Adipocyte (in vitro differentiated cells): ENCODE results near the gene LRRN2.
"Not testable (repeated sequence)": the region's sequence is repeated elsewhere in the genome, so short reads cannot be mapped to it uniquely, and the experiment has no call there.

Source experiments
- DNase-seq: peaks from one replicate; pipeline ENCODE4 v3.0.0-alpha.2; 2015; ENCODE audit warnings: low read depth
- H3K27me3 ChIP-seq: replicated peaks from 2 replicates; pipeline ENCODE4 v1.7.0; 2013; ENCODE audit warnings: mild to moderate bottlenecking, low read length, moderate library complexity; ENCODE audit not compliant: control insufficient read depth, insufficient read depth
- H3K36me3 ChIP-seq: 2 replicates; pipeline ENCODE4 v1.7.0; 2013; ENCODE audit warnings: low read length, mild to moderate bottlenecking, moderate library complexity; ENCODE audit not compliant: control insufficient read depth, insufficient read depth, severe bottlenecking
- H3K4me1 ChIP-seq: 2 replicates; pipeline ENCODE4 v1.7.0; 2013; ENCODE audit warnings: mild to moderate bottlenecking, low read length, moderate library complexity; ENCODE audit not compliant: control insufficient read depth, insufficient read depth
- H3K4me3 ChIP-seq: 2 replicates; pipeline ENCODE4 v1.7.0; 2013; ENCODE audit warnings: mild to moderate bottlenecking, low read length, moderate library complexity
- H3K9ac ChIP-seq: 2 replicates; pipeline ENCODE4 v1.7.0; 2013; ENCODE audit warnings: mild to moderate bottlenecking, low read length, moderate library complexity
- H3K9me3 ChIP-seq: 2 replicates; pipeline ENCODE4 v1.7.0; 2013; ENCODE audit warnings: mild to moderate bottlenecking, low read length, moderate library complexity; ENCODE audit not compliant: control insufficient read depth

Gene LRRN2

DNA sequence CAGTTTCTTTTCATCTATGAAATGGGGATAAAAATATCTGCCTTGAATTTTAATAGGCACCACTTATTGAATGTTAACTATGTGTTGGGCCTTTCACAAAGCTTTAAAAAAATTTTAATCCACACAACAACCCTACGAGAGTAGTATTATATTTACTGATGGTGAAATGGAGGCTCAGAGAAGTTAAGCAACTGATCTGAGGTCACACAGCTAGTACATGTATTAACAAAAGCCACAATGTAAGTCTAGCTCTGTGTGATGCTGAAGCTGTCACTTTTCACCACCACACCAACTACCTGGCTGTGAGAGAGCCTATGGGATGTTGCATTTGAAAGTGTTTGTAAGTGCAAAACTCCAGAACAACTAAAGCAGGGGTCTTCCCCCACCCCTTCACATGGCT is 44.1 kb downstream of the LRRN2 start:
- no peaks in the 10 kb centered on the region for H3K36me3 ChIP-seq
- H3K27me3 ChIP-seq, result peaks cover 38% of the 10 kb centered on the region
- no peak overlapping the region for H3K4me3 ChIP-seq
- DNase-seq, result no peak
- no peak overlapping the region for H3K9ac ChIP-seq
- H3K4me1 ChIP-seq, result peaks cover 19% of the 10 kb centered on the region
- no peaks in the 10 kb centered on the region for H3K9me3 ChIP-seq

DNA sequence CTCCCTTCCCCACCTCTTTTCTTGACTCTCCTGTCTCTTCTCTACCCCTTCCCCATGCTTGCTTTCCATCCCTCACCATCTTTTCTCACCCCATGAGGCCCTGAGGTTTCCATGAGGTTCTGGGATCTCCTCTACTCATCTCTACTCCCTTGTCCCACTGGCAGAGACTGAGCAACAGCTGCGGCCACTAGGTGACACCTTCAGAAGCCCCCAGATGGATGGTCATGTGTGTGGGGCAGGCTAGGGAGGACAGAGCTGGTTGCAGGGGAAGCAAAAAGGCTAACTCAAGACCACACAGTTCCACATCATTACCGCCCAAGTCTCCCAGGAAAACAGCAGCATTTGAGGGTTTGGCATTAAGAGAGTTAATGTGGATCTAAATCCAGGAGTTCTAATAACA is 45.0 kb downstream of the LRRN2 start:
- H3K9me3 ChIP-seq, result no peaks in the 10 kb centered on the region
- peaks cover 17% of the 10 kb centered on the region for H3K4me1 ChIP-seq
- no peaks in the 10 kb centered on the region for H3K36me3 ChIP-seq
- no peak for DNase-seq
- peaks cover 34% of the 10 kb centered on the region for H3K27me3 ChIP-seq
- H3K9ac ChIP-seq, result no peak overlapping the region
- H3K4me3 ChIP-seq, result no peak overlapping the region

DNA sequence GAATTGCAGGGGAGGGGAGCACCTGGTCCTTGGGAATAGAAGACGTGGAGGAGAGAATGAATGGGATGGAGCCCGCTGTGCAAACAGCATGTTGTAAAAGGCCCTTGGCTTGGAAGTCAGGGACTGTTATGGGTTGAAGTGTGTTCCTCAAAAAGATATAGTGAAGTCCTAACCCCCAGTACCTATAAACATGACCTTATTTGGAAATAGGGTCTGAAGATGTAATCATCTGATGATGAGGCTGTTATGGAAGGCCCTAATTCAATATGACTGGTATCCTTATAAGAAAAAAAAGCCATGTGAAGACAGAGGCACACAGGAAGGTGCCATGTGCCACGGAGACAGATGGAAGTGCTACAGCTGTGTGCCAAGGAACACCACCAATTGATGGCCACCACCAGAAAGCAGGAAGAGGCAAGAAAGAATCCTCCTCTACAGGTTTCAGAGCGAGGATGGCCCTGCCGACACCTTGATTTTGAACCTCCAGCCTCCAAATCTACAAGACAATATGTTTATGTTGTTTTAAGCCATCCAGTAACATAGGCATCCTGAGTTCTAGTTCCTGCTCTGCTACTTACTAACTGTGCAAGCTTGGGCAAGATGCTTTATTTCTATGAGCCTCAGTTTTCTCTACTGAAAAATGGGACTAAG is 51.2 kb downstream of the LRRN2 start:
- H3K4me1 ChIP-seq, result peaks cover 17% of the 10 kb centered on the region
- no peaks in the 10 kb centered on the region for H3K36me3 ChIP-seq
- peaks cover 3% of the 10 kb centered on the region for H3K9me3 ChIP-seq
- H3K27me3 ChIP-seq, result peaks cover 43% of the 10 kb centered on the region
- no peak overlapping the region for H3K4me3 ChIP-seq
- no peak for DNase-seq
- H3K9ac ChIP-seq, result no peak overlapping the region

DNA sequence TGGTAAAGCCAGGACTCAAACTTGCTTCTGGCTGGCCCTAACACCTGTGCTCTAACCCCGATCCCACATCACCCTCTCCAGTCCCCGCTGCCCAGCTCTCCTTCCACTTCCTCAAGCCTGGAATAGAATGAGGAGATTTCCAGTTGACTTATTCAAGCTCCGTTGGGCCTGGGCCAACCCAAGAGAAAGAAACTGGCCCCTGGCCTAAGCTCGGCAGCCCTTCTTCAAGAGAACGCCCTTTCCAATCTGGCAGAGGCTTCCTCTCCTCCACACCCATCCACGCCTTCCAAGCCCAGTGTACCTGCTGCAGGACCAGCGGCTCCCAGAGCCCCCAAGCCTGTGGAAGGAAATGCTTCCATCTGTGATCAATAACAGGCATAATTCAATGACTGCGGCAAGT is 51.9 kb downstream of the LRRN2 start:
- Histone ChIP-seq H3K4me1 (peaks cover 15% of the 10 kb centered on the region), H3K4me3 (no peak overlapping the region), H3K9me3 (peaks cover 3% of the 10 kb centered on the region), H3K27me3 (peaks cover 48% of the 10 kb centered on the region), H3K9ac (no peak overlapping the region), H3K36me3 (no peaks in the 10 kb centered on the region)
- DNase-seq, result no peak

DNA sequence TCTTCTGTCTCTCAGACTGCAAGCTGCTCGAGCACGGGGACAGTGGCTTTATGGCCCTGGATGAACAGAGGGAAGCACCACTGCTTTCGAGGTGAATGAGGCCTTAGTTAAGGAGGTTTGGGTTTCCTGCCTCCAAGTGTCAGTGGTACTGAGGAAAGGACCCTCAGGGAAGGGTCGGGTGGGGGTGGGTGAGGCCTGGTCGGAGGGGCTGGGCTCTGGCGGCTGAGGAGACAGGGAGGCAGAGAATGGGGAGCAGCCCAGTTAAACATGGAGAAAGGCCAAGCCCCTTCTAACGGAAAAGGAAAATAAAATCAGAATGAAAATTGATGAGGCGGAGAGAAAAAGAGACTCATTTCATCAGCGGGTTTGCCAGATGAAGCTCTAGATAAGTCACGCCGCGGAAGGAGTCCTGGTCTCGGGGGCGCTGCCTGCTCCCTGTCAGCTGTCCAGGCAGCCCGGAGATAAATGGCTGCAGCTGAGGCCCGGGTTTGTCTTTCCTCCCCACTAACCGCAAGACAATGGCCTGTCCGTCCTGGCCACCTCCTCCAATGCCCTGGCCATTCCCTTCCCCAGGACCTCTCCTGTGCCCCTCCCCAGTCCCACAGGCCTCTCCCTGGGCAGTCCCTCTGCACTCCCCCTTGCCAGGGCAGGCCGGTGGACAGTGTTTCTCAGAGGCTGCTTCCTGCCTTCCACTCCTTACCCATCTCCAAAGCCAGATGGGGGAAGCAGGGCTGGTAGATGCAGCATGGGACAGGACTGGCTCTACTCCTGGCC is 55.2 kb downstream of the LRRN2 start:
- no peak overlapping the region for H3K4me3 ChIP-seq

DNA sequence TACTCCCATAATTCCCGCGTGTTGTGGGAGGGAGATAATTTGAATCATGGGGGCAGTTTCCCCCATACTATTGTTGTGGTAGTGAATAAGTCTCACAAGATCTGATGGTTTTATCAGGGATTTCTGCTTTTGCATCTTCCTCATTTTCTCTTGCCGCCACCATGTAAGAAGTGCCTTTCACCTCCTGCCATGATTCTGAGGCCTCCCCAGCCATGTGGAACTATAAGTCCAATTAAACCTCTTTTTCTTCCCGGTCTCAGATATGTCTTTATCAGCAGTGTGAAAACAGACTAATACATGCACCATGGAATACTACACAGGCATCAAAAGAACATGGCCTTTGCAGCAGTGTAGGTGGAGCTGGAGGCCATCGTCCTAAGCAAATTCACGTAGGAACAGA is 56.1 kb downstream of the LRRN2 start:
- H3K4me1 ChIP-seq, H3K36me3 ChIP-seq, DNase-seq, H3K9me3 ChIP-seq, H3K4me3 ChIP-seq, H3K9ac ChIP-seq: not testable (repeated sequence)
- peaks cover 76% of the 10 kb centered on the region for H3K27me3 ChIP-seq

More for the DNA sequence above, 55.2 kb downstream of the LRRN2 start:
- no peak overlapping the region for H3K9ac ChIP-seq
- DNase-seq, result no peak
- H3K4me1 ChIP-seq, result no peaks in the 10 kb centered on the region
- H3K9me3 ChIP-seq, result peaks cover 3% of the 10 kb centered on the region
- peaks cover 78% of the 10 kb centered on the region for H3K27me3 ChIP-seq
- no peaks in the 10 kb centered on the region for H3K36me3 ChIP-seq

DNA sequence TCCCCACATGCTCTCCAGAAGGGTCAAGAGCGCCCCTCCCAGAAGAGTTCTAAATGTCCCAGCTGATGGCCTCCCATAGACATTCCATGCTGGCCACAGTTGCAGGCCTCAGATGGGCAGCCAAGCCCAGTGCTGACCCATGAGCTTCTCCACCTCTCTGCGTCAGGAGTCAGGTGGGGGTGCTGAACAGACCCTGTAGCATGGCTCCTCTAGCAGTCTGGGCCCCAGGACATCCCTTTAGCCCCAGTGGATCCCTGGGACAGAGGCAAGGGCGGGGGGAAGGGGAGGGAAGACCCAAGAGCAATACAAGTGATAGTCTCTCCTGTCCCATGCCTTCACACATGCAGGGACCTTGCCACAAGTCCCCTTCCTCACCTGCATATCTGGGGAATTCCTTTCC is 56.7 kb downstream of the LRRN2 start:
- Histone ChIP-seq H3K4me3 (no peak overlapping the region), H3K27me3 (peaks cover 71% of the 10 kb centered on the region), H3K9me3 (no peaks in the 10 kb centered on the region), H3K4me1 (no peaks in the 10 kb centered on the region), H3K9ac (no peak overlapping the region), H3K36me3 (no peaks in the 10 kb centered on the region)
- no peak for DNase-seq

DNA sequence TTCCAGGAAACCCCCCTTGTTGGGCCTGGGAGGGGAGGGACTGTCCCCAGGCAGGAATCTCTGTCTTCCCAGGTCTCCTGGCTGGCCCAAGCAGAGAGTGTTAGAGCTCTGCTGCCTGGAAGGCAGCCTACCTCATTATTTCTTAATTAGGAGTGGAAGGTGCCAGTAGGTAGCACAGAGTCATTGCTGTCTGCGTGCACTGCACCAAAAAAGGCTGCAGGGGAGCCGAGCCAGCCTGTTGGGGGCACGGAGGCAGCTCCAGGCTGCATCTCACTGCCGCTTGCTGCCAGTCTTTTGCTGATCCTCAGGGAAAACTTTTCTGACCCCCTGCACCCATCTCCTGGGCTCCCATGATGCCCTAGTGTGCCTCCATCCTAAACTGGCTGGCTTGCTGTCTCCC is 58.1 kb downstream of the LRRN2 start:
- Histone ChIP-seq H3K9ac (no peak overlapping the region), H3K9me3 (no peaks in the 10 kb centered on the region), H3K4me3 (no peak overlapping the region), H3K36me3 (no peaks in the 10 kb centered on the region), H3K4me1 (peaks cover 6% of the 10 kb centered on the region), H3K27me3 (peaks cover 67% of the 10 kb centered on the region)
- DNase-seq, result no peak

DNA sequence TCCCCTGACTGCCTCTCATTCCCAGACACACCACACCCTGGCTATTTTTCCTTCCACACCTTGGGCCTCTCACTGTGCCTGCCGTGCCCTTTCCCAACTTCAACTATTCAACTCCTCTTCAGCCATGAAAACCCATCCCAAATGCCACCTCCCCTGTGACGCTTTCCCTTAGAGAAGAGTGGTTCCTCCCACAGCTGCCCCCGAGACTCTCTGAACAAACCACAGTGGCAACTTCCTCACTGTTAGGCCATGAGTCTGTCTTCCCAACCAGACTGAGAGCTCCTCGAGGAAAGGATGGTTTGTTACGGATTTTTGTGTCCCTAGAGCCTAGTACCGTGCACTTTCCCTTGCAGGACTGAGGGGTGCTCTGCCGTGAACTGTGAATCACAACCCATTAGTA is 59.2 kb downstream of the LRRN2 start:
- Histone ChIP-seq H3K36me3 (no peaks in the 10 kb centered on the region), H3K4me3 (no peak overlapping the region), H3K9me3 (no peaks in the 10 kb centered on the region), H3K27me3 (peaks cover 68% of the 10 kb centered on the region), H3K4me1 (peaks cover 6% of the 10 kb centered on the region), H3K9ac (no peak overlapping the region)
- no peak for DNase-seq

DNA sequence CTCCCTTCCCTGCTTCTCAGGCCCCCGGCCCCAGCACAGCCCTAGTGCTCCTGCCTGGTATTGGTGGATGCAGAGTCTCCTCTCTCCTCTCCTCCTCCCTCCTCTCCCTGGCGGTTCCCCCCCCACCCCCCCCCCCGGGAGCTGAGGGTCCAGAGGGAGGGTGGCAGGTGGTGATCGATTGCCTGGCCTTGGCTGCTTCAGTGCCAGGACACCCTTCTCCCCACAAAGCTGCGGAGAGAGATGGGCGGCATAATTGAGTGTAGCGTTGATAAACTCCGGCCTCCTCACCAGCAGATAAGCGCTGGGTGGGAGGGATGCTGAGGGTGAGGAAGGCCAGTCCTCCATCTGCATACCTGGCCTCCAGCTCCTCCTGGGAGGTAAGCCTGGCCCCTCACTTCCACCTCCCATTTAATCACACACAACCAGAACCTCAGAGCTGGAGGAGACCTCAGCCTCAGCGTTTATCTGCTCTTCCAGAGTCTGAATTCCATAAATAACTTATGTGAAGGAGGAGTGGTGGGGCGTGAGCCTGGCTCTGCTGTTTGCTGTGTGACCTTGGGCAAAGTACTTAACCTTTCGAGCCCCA is 60.8 kb downstream of the LRRN2 start:
- H3K4me1 ChIP-seq, result peaks cover 6% of the 10 kb centered on the region
- no peak overlapping the region for H3K9ac ChIP-seq
- H3K36me3 ChIP-seq, result no peaks in the 10 kb centered on the region
- H3K4me3 ChIP-seq, result no peak overlapping the region
- no peaks in the 10 kb centered on the region for H3K9me3 ChIP-seq
- no peak for DNase-seq
- H3K27me3 ChIP-seq, result peaks cover 60% of the 10 kb centered on the region

DNA sequence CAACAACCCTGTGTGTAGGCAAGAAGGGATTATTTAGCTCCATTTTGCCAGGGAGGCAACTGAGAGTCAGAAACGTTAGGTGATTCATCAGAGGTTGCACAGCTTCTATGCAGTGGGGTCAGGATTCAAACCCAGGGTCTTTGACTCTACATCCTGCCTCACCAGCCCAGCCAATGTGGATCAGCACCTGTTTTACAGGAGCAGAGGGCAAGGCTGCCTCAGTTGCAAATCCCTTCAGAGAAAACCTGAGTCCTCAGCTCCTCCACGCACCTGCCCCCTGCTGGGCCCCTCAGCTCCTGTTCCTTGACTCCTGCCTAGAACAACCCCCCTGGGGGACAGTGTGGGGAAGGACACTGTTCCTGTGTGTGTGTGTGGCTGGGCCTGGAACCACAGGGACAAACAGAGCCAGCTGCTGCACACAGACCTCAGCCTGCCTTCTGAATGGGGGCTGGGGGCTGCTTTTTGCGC is 61.6 kb downstream of the LRRN2 start:
- Histone ChIP-seq H3K36me3 (no peaks in the 10 kb centered on the region), H3K9me3 (no peaks in the 10 kb centered on the region), H3K27me3 (peaks cover 54% of the 10 kb centered on the region), H3K4me1 (peaks cover 6% of the 10 kb centered on the region), H3K9ac (no peak overlapping the region), H3K4me3 (no peak overlapping the region)
- DNase-seq, result no peak
